Mesenteric fat pad (tissue), 1 donor: ENCODE data around the gene CSK. TPM values are rescaled to one million over a fixed set of nuclear protein-coding genes. Genes with fewer than 3 reads are reported as not detected.

Experiments
- DNase-seq: peaks from one replicate; pipeline ENCODE4 v3.0.0-alpha.2; 2020; ENCODE audit warnings: low spot score
- microRNA-seq: library from miRNA; unstranded; fragments of <30 nt; microRNA quantifications from one replicate; pipeline ENCODE4 v1.2.0, GENCODE V29; 2020; ENCODE audit warnings: borderline number of aligned reads
- total RNA-seq: library from RNA; stranded (reverse); fragmentation: NEBNext Ultra II Directional; extraction: Animal tissue kit (Norgen Biotek cat#: 25700); gene quantifications from one replicate; pipeline ENCODE4 v1.2.1, GENCODE V29; 2021
- donor health status: DM: yes; HTN: yes; CAD: no.

The CSK gene
- total RNA-seq, 1 donor from 2014 or later, result 46.9 TPM

DNA sequence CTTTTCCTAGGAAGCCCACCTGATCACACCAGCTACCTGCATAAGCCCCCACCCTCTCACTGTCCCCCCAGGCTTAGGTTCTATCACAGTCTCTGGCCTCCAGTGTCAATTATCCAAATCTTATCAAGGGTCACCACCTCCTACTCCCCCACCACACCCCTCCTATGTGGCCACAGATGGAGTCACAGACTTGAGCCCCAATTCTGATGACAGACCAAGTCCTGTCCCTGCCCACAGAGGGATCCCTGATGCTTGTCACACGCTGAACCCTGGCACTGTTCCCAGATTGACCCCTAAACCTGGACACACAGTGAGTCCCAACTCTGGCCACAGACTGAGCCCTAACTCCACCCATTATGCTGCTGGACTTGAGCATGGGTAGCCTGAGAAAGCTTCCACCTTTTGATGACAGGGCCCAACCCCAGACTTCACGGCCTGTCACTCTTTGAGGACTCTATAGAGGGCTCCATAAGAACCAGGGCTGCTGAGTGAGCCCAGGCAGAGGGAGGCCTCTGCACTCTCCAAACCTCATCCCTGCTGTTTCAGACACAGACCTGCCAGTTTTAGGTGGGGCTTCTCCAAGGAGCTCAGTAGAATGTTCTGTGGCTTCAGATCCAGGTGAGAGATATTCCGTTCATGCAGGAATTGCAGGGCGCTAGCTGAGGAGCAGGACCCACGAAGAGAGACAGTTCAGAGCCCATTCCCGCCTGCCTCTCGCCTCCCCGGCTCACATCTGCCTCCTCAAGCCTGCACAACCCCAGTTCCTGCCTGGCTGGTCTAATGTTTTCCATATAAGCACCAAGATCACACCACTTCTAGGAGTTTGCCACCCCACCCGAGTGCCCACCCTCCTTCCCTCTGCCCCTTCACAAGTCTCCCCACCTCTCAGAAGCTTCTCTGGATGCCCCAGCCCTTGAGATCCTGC, 59.2 kb downstream of the CSK start:
- no peak for DNase-seq

DNA sequence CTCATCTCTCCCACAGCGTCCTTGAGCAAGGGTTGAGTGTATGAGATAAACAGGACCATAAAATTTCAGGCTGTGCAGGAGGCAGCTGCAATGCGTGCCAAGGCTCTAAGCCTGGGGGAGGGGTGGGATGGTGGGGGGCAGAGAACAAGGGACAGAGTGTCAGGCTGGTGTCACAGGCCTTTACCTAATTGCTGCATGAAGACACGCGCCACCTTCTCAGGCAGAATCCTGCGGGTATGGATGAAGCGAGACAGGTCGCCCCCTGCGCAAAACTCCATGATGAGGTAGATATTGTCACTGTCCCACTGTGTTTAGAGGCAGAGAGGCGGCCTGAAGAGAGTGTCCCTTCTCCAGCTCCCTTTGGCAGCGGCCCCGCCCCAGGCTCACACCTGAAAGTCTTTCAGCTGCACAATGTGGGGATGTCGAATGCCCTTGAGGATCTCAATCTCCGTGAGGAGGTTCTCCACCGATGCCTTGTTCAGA, 60.1 kb downstream of the CSK start:
- DNase-seq, result no peak

DNA sequence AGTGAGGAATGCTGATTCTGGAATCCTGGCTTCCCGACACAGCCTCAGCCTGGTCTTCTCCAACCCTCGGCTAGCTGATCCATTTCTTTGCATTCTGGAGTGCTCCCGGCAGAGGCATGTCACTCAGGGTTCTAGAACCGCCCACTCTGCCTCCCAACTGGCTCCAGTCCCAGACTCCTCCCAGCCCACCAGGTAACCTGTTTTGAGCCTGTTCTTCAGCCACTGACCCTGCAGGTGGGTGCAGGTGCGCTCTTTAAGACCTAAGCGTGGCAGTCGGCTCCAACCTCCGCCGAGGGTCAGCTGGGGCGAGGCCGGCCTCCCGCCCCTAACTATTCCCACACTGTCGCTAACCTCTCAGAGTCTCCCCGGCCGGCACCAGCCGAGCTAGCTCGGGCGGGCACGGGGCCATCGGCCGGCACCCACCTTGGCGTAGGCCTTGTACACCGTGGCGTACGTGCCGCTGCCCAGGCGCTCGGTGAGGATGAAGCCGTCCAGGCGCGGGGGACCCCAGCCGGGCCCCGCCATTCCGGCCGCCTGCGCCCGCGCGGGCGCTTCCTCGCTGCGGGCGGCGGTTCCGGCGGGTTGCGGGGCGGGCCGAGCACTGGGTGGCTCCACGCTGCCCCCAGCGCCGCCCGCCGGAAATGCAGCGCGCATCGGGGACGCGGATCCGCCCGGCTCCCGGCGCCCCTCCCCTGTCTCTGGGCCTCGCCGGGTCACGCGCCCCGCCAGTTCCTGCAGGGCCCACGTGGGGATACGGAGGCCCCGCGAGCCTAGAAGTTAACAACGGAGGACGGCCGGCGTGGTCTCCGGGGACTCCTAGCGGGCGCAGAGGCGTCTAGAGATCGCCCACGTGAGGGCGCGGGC, 60.9 kb downstream of the CSK start, which contains the start of gene ULK3:
ULK3 (minus strand) TSS at position 576 of the 864 bp plus-strand sequence; CDS start at position 525, 51 bp downstream.
- peak; percentile 97 for DNase-seq

DNA sequence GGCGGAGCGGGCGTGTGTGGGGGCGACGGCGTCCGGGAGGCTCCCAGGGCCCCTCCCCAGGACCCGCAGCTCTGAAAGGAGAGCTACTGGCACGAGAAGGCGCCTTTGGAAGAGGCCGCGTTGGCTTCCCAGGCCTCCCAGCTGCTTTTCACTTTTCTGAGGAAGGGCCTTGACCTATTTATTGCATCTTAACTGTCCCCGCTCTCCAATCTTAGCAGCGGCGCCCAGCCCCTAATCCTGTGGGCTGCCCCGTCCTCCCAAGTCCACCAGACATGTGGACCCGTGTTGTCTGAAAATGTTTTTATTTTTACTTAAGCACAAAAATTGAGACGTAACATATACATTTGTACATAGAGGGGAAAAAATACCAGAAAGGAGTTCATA, 61.6 kb downstream of the CSK start:
- DNase-seq, result no peak

DNA sequence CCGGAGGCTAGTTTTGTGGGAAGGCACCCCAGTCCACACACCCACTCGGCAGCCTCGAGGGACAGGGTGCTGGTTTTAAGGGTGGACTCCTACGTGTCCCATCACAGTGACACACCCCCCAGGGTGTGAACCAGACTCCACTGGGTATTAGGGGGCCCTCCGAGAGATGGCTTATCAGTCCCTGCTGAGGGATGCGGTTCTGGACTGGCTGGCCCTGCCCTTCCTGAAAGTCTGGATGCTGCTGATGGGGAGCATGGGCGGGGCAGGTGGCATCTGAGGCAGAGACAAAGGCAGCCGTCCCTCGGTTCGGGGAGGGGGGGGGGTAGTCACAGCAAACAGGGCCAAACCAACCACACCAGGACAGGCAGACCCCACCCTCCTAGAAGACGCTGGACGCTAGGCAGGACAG, 62.0 kb downstream of the CSK start:
- DNase-seq, result no peak

DNA sequence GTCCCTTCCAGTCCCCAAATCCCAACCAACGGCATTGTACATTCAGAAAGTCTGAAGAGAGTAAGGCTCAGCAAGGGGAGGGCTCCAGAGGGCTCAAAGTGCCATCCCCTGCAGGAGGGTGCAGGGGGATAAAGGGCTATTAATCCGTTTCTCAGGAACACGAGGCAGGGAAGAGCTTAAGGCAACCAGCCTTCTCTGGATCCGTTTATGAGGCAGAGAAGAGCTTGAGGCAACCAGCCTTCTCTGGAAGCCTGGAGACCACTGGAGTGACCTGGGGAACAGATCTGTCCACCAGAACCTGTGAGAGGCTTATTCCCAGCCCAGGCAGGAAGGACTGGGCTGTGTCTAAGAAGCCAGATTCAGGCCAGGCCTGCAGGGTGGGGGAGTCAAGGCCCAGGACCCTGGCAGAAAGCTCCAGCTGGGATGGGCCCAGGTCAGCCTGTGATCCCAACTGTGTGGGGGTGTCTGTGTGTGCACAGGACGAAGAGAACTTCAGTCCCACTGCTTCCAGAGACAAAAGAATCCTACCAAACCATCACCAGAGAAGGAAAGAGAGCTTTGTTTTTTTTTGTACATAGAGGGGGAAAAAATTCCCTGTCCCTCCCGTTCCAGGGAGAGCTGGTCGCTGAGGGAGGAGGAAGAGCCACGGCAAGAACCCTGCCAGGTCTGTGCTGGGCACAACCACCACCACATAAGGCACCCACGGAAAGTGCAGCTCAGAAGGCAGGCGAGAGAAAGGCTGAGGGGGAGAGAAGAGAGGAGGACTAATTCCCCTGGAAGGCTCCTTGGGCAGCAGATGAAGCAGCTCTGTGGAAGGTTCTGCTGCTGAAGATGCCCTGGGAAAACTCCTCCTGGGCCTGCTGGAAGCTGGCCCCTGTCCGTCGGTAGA, 62.7 kb downstream of the CSK start:
- DNase-seq, result no peak

DNA sequence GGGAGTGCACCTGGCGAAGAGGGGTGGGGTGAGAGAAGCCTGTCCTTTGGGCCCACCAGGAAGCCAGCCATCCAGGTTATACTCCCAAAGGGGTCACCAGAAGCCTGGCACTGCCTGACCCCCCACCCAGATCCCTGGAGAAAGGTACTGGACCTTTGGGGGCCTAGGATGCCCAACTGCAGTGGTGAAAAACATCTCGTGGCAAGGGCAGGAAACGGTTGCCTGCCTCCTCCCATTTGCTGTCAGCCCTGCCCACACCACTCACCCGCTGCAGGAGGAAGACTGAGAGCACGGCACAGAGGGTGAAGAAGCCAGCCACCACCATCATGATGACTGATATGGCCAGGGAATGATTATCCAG, 63.3 kb downstream of the CSK start:
- DNase-seq, result no peak

DNA sequence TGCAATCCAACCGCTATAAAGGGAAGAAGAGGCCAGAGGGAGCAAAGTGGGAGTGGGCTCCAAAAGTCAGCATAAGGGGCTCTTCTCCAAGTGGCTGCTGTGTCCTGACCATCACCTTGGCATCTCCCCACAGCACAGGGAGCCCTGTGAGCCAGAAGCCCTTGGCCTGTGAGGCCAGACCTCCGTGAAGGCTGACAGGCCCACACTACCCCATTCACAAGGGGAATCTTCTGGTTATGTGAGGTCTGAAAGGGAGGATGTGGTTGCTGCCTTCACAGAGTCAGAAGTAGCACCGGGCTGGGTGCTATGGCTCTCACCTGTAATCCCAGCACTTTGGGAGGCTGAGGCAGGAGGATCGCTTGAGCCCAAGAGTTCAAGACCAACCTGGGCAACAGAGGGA, 63.7 kb downstream of the CSK start:
- DNase-seq, result no peak

DNA sequence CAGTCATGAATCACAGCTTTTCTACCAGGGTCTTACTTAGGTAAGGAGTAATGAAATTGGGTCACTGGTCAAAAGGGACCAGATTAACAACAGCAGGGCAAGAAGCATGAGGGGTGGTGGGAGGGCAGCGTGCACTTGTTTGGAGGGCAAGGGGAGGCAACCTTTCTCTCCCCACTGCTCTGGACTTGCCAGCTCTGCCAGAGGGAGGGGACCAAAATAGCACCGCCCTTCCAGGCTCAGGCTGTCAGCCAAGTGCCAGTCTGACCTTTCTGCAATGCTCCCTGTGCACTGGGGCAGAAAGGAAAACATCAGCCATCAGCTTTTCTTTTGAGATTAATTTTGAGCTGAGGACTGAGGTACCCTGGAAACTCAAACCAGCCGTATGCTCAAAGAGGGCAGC, 65.6 kb downstream of the CSK start:
- DNase-seq, result no peak

DNA sequence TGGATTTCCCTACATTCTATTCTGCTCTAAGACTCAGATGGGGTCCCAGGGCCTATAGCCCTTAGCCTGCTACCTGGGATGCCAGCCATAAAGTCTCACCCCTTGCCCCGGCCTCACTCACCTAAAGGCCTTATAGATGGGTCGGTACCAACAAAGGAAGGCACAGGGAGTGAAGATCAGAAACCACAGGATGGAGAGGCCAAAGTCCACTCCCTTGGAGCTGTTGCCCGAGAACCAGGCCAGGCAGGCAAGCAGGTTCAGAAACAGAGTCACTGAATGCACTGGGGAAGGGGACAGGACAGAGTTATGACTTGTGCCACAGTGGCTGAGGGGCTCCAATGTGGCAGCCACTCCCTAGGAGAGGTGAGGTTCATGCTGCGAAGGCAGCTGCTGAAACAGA, 68.5 kb downstream of the CSK start:
- no peak for DNase-seq

DNA sequence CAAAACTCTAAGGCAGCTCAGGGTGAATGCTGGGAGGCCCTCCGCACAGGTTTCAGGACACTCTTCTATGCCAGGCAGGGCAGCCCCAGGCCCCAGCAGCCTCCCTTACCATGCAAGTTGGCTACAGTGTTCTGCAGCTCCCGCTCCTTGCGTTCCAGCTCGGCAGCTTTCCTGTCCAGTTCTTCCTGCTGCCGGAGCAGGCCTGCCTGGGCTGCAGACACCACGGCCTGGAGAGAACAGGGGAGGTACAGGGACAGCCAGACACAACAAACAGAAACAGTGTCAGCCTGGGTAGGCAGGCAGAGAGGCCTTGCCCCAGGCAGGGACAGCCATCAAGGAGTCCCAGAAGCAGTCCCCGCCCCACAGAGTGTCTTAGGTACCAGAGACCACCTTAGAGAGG, 70.1 kb downstream of the CSK start:
- no peak for DNase-seq

Small RNA genes lying within 50 kb of the gene (microRNA-seq; reads per million reads assigned to microRNA genes)
- gene MIR4513 (not detected), gene MIR6882 (not detected)

Other genes starting within 250 kb of the CSK start
- 5.8 TPM for gene ARID3B, start 240.9 kb upstream of the CSK start, total RNA-seq
- gene CLK3, start 166.2 kb upstream of the CSK start, total RNA-seq, result 51.4 TPM
- 27.2 TPM for gene EDC3, start 86.1 kb upstream of the CSK start, total RNA-seq
- 65.0 TPM for gene CYP1A1, start 56.6 kb upstream of the CSK start, total RNA-seq
- gene CYP1A2, start 33.2 kb upstream of the CSK start, total RNA-seq, result not detected
- not detected for gene LMAN1L, start 30.8 kb downstream of the CSK start, total RNA-seq
- gene CPLX3, start 44.5 kb downstream of the CSK start, total RNA-seq, result not detected
- 31.5 TPM for gene ULK3, start 61.1 kb downstream of the CSK start, total RNA-seq
- gene SCAMP2, start 91.3 kb downstream of the CSK start, total RNA-seq, result 108 TPM
- 32.2 TPM for gene MPI, start 108.0 kb downstream of the CSK start, total RNA-seq
- gene FAM219B, start 124.8 kb downstream of the CSK start, total RNA-seq, result 91.4 TPM
- 175 TPM for gene COX5A, start 156.0 kb downstream of the CSK start, total RNA-seq
- 10.7 TPM for gene RPP25, start 174.7 kb downstream of the CSK start, total RNA-seq
- 1.7 TPM for gene SCAMP5, start 213.5 kb downstream of the CSK start, total RNA-seq
- 11.5 TPM for gene PPCDC, start 241.5 kb downstream of the CSK start, total RNA-seq